HuH-7.5 (cell line): ENCODE measurements around the gene ACKR2.

Source experiments
- DNase-seq: peaks from one replicate; pipeline ENCODE4 v3.0.0; 2011; ENCODE audit warnings: low spot score

The ACKR2 gene

GRCh38 chr3:42892807-42893206, 83.6 kb downstream of the ACKR2 start:
- no peak for DNase-seq

GRCh38 chr3:42894698-42895579, 85.7 kb downstream of the ACKR2 start:
- no peak for DNase-seq

DNA sequence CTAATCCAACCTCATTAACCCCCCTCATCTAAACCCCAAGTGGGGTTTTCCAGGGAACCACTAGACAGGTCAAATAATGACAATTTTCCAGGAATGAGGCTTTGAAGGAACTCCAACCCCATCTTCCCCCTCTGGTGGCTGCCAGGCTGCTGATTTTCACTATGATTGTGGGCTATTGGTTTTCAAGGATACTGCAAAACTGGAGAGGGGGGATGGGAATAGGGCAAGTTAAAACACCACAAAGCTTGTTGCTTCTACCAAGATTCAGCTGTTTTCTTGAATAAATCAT, 86.3 kb downstream of the ACKR2 start:
- no peak for DNase-seq

DNA sequence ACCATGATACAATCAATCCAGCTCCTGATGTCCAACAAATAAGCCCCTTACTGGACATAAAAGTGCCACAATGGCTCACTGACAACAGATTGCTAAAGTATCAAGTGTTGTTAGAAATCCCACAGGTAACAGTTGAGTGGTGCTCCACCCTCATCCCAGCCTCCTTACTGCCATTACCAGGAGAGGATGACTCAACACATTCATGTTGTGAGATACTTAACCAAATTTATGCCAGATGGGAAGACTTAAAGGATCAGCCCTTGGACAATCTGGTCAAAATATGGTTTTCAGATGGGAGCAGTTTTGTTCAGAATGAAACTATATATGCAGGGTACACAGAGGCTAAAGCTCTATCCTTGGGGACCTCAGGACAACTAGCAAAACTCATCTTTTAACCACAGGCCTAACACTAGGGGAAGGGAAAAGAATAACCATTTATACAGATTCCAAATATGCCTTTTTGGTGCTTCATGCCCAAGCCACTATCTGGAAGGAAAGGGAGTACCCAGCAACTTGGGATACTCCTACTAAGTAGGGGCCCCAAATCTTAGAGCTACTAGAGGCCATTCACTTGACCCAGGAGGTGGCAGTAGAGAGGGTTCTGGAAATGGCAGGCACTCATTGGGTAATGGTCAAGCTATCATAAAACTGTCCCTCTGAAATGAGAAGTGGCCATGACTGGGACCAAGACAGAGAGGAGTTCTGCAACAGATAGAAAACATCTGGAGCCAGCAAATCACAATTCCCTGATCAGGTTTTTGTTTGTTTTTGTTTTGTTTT, 89.8 kb downstream of the ACKR2 start:
- no peak for DNase-seq

DNA sequence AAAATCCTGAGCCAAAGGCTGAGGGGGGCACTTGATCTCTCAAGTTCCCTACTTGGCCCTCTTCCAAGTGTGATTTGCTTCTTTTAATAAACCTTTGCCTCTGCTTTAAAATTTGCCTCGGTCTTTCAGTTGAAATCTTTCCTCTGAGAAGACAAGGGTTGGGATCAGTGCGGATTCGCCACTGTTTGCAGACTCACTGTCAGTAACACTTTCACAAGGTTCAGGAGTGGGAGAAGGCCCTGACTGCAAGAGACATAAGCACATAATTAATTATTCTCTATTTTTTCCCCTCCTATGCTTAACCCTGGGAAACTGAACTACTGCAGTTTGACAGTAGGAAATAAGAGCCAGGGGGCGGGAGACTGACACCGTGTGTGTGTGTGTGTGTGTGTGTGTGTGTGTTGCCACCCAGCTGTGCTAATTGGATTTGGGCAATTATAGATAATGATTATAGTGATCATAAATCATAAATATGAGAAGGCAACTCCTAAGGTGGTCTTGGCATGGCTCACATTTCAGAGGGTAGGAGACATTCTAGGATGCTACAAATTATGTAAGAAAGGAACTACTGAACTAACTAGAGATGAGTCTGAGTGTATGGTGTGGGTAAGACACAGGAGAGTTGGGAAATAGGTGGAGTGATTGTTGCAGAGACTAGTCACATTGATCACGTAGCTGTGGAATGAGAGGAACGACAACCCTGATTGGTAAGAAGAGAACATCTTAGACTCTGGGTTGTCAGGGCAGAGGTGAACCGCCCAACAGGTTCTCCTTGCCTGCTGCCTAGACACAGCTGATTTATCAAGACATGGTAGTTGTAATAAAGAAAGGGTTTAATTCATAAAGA, 91.2 kb downstream of the ACKR2 start:
- DNase-seq: no peak

GRCh38 chr3:42901073-42901415, 91.8 kb downstream of the ACKR2 start:
- no peak for DNase-seq

DNA sequence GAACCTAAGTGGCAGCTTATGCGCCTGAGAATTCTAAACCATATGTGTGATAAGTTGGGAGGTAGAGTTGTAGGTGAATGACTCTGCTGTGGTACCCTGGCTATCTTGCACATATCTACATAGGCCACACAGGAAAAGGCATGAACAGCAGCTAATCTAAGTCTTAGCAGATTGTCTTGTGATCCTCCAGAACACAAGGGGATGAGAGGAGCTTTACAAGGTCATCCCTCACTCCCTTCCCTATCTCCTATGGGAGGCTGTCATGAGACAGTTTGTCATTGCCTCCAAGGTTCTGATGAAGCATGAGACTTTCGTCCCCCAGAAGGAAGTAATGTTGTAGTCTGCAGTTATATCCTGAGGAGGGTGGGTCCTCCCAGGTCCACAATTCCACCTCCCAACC, 93.0 kb downstream of the ACKR2 start:
- DNase-seq: no peak

- no peak for DNase-seq
Observed at GRCh38 chr3:42904076-42904475, 94.8 kb downstream of the ACKR2 start.

- no peak for DNase-seq
Observed at GRCh38 chr3:42905740-42906069, 96.5 kb downstream of the ACKR2 start.

DNA sequence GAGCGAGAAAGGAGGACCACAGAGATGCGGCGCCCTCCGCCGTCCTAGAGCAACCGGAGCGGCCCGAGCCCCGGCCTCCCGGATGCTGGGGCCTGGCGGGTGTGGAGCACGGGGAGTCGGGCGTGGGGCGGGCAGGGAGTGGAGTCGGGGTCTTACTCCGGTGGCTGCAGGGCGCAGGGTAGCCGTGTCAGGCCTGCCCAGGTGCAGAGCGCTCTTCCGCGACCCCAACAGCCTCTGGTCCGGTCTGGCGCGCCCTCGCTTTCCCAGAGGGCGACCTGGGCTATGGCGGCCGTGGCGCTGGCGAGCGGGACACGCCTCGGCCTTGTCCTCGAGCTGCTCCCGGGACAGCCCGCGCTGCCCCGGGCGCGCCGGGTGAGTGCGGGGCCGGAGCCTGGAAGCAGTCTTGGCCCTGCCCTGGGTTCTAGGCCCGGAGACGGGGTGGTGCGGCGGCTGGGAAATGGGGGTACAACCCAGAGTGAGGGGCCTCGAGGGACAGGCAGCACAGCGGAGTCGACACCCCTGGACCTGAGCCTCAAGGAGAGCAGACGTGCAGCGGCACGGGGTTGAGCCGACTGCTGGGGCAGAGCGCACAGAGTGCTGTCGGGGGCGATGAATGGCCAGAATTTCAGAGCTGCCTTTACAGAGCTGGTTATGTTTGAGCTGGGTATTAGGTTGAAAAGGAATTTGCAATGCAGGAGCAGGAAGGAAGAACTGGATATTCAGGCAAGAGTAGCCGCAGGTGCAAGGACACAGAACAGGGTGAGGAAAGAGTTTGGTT, 97.0 kb downstream of the ACKR2 start, which contains the start of gene ZNF662:
TSS of gene ZNF662 (plus strand) at position 73 of the 778 bp plus-strand sequence. CDS start 1,973 bp downstream, outside the sequence.
- DNase-seq: peak; percentile 49

- DNase-seq: peak; percentile 14
Observed at GRCh38 chr3:42906848-42907183, 97.6 kb downstream of the ACKR2 start.

GRCh38 chr3:42908675-42909074, 99.4 kb downstream of the ACKR2 start:
- no peak for DNase-seq

GRCh38 chr3:42911551-42911950, 102.3 kb downstream of the ACKR2 start:
- DNase-seq: no peak

- no peak for DNase-seq
Observed at GRCh38 chr3:42914771-42915515, 105.7 kb downstream of the ACKR2 start.
